RKO (cell line): ENCODE measurements around the gene SLC4A1.

ENCODE experiments used
- DNase-seq: peaks from one replicate; pipeline ENCODE4 v3.0.0-alpha.2; 2016; ENCODE audit warnings: low spot score

Gene SLC4A1

DNA sequence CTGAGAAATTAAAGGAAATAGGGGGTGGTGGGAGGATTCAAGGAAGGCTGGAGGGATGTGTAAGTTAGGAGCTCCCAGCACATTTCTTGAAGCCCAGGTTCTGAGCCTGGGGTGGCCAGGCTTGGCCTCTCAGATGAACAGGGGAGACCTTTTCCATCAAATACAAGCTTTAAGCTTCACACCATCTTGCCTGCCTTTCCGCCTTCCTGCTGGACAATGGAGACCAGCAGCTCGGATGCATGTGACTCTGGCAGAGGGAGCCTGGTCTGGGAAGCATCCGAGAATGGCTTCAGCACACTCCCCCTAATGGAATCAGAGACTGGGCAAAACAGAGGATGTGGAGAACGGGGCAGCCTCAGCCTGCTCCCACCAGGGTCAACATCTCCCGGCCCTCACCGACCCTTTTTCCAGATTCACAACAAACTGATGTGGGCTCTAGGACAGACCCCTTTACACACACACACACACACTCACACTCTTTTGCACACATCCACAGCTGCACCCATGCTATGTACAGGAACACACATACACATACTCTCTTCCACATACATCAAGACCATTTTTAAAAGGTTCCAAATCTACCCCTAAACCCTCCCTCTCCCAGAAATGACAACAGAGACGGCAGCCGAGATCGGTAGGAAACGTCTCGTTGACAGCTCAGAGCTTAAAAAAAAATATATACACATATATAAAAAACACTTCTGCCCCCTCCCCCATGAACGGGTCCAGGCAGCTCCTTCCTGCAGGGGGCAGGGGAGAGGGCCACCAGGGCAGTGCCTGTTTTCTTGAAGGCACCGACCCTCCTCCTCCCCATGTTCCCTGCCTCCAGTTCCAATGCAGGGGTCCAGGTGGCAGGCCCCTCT lies 61.7 kb downstream of the SLC4A1 start:
- peak; percentile 40 for DNase-seq

DNA sequence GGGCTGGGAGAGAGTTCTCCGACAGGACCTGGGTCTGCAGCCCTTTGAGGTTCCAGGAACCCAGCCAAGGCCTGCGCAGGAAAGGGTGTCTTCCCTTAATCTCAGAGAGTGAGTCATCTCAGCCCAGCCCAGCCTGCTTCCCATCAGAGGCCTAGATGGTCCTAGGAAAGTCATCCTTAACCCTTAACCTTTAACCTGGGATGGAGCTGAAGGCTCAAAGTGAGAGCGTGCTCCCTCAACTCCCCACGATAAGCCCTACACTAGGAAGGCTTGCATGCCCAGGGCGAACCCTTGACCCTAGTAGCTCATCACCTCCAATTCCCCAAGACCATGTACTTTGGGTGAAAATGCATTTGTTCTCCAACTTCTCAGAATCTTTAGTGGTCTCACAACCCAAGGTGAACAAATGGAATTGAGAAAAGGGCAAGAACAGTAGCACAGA lies 63.5 kb downstream of the SLC4A1 start:
- no peak for DNase-seq

DNA sequence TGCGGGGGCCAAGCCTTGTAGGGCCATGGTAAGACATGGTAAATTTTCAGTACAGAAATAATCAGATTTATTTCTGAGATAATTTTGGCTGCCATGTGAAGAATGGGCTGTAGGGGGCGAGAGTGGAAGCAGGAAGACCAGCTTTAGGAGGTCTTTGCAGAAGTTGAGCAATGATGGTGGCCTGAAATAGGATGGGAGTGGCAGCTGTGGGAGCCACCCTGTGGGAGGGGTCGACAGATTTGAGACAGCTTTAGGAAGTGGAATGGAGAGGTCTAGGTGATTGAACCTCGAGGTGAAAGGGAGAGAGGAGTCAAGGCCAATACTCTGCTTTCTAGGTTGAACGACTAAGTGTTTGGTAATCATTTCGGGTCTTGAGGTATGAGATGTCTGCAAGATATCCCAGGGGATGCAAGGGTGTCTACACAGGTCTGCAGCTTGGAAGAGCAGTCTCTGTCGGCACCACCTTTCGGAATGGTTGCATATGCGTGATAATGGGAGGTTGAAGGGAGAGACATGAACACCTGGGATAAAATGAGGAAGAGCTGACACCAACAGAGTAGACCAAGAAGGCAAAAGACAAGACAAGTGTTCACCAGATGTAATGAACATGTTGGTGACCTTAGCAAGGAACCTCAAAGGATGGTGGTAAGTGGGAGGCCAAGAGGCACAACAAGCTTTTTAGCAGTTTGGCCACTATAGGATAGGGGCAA lies 64.0 kb downstream of the SLC4A1 start:
- DNase-seq, result peak; percentile 42

DNA sequence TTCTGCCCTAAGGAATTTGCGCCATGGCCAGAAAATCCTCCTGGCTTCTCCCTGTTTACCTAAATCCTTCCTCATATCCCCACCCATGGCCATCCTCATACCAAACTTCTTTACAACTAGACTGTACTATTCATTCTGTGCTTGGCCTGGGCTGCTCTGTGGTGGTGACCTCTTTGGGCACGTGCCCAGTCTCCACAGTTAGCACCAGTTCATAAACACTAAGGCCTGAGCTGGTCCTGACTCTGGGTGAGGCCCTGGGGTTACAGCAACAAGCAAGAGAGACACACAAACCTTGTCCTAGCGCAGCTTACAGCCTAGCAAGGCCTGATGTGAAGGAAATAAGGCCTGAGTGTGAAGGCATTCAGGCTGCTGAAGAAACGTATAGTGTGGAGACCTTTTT lies 65.2 kb downstream of the SLC4A1 start:
- no peak for DNase-seq

DNA sequence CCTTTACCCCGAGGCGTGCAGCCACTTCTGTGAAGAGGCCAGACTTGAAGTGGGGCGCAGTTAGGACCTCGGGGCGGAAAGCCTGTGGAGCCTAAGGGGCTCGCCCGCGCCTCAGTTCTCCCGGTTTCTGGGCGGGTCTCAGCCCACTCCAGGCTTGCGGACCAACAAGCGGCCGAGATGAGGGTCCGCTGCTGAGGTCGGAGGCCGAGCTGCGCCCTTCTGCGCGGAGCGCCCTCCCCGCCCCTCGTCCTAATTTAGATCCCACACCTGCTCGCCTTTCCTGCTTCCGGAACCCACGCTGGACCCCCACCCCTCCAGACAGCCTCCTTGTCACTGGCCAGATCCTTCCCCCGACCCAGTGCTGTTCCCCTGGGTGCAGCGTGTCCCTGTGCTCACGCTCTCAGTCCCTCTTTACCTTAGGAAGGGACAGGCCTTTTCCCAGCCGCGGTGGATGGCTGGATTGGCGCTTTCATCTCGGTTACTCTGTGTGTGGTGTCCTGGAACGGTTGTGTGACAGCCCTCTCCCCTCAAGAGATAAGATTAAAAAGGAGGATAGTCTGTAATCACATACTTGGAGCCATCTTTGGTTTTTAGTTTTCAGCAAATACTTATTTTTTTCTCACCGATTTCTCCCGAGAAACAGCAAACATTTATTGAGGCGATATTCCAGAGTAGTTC lies 67.3 kb downstream of the SLC4A1 start:
- peak; percentile 33 for DNase-seq

- DNase-seq, result peak; percentile 96
These were observed 68.1 kb downstream of the SLC4A1 start, which contains the start of gene ATXN7L3 for GRCh38 chr17:44199553-44200477. ATXN7L3 (minus strand) TSS chr17:44199884; CDS start chr17:44198070, 1,814 bp downstream.

- peak; percentile 50 for DNase-seq
These were observed 69.0 kb downstream of the SLC4A1 start for GRCh38 chr17:44198721-44199552.
